Measurements from ENCODE around the gene IQGAP3. TPM values are rescaled to one million over a fixed set of nuclear protein-coding genes. Genes with fewer than 3 reads are reported as not detected.

Gene IQGAP3
- total and polyA plus RNA-seq, 2 experiments from 2014 or later, result 11.9 to 31.8 TPM

DNA sequence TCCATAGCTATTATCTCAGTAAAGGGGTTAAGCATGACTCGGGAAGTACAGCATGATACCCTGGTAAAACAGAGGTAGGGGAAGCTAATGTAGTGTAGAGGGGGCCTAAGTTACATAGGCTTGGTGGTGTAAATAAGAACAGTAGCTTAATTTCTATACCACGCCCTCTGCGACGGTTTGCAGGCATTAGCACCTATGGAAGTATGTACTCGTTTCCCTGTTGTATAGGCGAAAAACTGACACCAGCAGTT, 18.7 kb upstream of the IQGAP3 start (continued):
- TF ChIP-seq REST (IDR thresholded peaks at IDR 0.05; ENCODE audit: unreplicated experiment) (no peak), CREB1 (CRISPR knock-in tag; IDR thresholded peaks at IDR 0.05; ENCODE audit: low read depth) (no peak), JUNB (IDR thresholded peaks at IDR 0.05; ENCODE audit: unreplicated experiment) (no peak), NANOG (IDR thresholded peaks at IDR 0.05; ENCODE audit: borderline replicate concordance) (no peak), STAT1 (IDR thresholded peaks at IDR 0.05; ENCODE audit: unreplicated experiment) (no peak), POLR2AphosphoS5 (IDR thresholded peaks at IDR 0.05; ENCODE audit: low read depth) (no peak)
- TF ChIP-seq, protein P1, sequence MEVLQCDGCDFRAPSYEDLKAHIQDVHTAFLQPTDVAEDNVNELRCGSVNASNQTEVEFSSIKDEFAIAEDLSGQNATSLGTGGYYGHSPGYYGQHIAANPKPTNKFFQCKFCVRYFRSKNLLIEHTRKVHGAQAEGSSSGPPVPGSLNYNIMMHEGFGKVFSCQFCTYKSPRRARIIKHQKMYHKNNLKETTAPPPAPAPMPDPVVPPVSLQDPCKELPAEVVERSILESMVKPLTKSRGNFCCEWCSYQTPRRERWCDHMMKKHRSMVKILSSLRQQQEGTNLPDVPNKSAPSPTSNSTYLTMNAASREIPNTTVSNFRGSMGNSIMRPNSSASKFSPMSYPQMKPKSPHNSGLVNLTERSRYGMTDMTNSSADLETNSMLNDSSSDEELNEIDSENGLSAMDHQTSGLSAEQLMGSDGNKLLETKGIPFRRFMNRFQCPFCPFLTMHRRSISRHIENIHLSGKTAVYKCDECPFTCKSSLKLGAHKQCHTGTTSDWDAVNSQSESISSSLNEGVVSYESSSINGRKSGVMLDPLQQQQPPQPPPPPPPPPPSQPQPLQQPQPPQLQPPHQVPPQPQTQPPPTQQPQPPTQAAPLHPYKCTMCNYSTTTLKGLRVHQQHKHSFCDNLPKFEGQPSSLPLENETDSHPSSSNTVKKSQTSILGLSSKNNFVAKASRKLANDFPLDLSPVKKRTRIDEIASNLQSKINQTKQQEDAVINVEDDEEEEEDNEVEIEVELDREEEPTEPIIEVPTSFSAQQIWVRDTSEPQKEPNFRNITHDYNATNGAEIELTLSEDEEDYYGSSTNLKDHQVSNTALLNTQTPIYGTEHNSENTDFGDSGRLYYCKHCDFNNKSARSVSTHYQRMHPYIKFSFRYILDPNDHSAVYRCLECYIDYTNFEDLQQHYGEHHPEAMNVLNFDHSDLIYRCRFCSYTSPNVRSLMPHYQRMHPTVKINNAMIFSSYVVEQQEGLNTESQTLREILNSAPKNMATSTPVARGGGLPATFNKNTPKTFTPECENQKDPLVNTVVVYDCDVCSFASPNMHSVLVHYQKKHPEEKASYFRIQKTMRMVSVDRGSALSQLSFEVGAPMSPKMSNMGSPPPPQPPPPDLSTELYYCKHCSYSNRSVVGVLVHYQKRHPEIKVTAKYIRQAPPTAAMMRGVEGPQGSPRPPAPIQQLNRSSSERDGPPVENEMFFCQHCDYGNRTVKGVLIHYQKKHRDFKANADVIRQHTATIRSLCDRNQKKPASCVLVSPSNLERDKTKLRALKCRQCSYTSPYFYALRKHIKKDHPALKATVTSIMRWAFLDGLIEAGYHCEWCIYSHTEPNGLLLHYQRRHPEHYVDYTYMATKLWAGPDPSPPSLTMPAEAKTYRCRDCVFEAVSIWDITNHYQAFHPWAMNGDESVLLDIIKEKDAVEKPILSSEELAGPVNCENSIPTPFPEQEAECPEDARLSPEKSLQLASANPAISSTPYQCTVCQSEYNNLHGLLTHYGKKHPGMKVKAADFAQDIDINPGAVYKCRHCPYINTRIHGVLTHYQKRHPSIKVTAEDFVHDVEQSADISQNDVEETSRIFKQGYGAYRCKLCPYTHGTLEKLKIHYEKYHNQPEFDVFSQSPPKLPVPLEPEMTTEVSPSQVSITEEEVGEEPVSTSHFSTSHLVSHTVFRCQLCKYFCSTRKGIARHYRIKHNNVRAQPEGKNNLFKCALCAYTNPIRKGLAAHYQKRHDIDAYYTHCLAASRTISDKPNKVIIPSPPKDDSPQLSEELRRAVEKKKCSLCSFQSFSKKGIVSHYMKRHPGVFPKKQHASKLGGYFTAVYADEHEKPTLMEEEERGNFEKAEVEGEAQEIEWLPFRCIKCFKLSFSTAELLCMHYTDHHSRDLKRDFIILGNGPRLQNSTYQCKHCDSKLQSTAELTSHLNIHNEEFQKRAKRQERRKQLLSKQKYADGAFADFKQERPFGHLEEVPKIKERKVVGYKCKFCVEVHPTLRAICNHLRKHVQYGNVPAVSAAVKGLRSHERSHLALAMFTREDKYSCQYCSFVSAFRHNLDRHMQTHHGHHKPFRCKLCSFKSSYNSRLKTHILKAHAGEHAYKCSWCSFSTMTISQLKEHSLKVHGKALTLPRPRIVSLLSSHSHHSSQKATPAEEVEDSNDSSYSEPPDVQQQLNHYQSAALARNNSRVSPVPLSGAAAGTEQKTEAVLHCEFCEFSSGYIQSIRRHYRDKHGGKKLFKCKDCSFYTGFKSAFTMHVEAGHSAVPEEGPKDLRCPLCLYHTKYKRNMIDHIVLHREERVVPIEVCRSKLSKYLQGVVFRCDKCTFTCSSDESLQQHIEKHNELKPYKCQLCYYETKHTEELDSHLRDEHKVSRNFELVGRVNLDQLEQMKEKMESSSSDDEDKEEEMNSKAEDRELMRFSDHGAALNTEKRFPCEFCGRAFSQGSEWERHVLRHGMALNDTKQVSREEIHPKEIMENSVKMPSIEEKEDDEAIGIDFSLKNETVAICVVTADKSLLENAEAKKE (CRISPR knock-in tag; IDR thresholded peaks at IDR 0.05), result no peak

Data from GM23338 (cell line).